ENCODE data around the gene GSTO1.
A peak's percentile ranks its signal among the peaks of the same experiment; 100 is the strongest.

Gene GSTO1

DNA sequence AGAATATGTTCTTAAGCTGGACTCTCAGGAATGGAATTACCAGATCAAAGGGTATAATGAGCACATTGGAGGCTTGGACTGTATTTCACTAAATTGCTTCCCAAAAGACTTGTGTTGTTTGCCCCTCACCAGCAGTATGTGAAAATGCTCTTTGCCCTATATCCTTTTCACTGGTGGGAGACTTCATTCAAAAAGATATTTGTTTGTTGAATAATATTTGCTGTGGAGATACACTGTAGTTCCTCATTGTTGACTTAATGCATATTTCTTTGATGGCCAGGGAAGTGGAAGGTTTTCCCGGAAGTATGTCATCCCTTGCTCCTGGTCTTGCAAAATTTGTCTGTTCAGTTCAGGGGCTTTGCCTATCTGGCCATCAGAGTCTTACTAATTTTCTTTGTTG, 33.7 kb downstream of the GSTO1 start:
- Histone ChIP-seq H3K4me3 (no peak overlapping the region), H3K27ac (no peak overlapping the region), H3K36me3 (no peaks in the 10 kb centered on the region), H3K9me3 (no peaks in the 10 kb centered on the region), H3K27me3 (no peaks in the 10 kb centered on the region), H3K4me1 (peaks cover 0 to 13% (median 6%) of the 10 kb centered on the region in 4 donors)
- no peak for DNase-seq
- TF ChIP-seq, protein P1, sequence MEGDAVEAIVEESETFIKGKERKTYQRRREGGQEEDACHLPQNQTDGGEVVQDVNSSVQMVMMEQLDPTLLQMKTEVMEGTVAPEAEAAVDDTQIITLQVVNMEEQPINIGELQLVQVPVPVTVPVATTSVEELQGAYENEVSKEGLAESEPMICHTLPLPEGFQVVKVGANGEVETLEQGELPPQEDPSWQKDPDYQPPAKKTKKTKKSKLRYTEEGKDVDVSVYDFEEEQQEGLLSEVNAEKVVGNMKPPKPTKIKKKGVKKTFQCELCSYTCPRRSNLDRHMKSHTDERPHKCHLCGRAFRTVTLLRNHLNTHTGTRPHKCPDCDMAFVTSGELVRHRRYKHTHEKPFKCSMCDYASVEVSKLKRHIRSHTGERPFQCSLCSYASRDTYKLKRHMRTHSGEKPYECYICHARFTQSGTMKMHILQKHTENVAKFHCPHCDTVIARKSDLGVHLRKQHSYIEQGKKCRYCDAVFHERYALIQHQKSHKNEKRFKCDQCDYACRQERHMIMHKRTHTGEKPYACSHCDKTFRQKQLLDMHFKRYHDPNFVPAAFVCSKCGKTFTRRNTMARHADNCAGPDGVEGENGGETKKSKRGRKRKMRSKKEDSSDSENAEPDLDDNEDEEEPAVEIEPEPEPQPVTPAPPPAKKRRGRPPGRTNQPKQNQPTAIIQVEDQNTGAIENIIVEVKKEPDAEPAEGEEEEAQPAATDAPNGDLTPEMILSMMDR (IDR thresholded peaks at IDR 0.05) = no peak
- intact Hi-C loops (cut with DNase I; ENCODE audit: low total_unique reads) = no loop called here

DNA sequence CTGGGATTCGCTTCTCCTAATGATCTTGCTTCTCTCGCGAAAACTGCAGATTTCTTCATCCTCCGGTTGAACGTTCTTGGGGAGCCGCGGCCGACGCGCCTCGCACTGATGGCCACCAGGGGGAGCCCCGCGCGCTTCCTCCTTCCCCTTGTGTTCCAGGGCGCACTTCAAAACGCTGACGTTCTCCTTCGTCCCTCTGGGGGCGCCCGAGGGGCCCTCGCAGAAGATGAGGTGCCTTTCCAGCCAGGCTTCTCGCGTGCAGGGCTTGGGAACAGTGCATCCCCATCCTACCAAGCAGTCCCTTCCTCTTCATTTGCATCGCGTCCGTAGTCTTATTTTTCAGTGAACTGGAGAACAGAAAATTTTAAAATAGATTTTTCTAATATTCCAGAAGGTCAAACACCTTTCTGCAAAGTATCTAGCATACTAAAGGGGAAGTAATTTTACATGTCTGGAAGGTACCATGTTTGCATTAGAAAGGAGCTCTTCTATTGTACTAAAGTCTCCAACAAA, 36.8 kb downstream of the GSTO1 start:
- intact Hi-C loops (cut with DNase I; ENCODE audit: low total_unique reads) = loop anchor here (2.0 kb wide), 1 partner anchor 59 kb away; no protein-coding TSS in a partner anchor
- TF ChIP-seq, protein P1 (IDR thresholded peaks at IDR 0.05) = peak; percentile 100
- H3K27me3 ChIP-seq = no peaks in the 10 kb centered on the region
- DNase-seq = peak; percentile 87 to 92
- H3K4me3 ChIP-seq = no peak overlapping the region
- H3K36me3 ChIP-seq = no peaks in the 10 kb centered on the region
- peaks cover 0 to 35% (median 7%) of the 10 kb centered on the region in 4 donors for H3K4me1 ChIP-seq
- no peaks in the 10 kb centered on the region for H3K9me3 ChIP-seq
- H3K27ac ChIP-seq = no peak overlapping the region

DNA sequence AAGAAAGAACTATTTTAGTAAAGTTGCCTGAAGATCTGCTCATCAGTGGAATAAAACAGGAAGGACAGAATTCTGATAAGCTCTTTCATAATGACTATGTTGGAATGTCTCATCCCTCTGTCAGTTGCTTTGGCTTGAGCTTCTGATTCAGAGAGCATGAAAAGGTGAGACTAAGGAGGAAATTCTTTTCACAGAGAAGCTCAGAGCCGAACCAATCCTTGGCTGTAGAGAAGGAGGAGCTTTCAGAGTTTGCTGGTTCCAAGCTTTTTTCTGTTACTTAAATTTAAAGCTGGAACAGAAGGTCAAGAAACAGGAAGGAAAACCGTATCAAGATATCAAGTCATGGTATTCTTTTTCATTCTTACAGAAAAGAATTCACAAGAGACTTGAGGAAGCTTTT, 38.3 kb downstream of the GSTO1 start:
- no peak overlapping the region for H3K4me3 ChIP-seq
- no peaks in the 10 kb centered on the region for H3K9me3 ChIP-seq
- no peaks in the 10 kb centered on the region for H3K27me3 ChIP-seq
- no peak for DNase-seq
- TF ChIP-seq, protein P1 (IDR thresholded peaks at IDR 0.05) = no peak
- H3K36me3 ChIP-seq = no peaks in the 10 kb centered on the region
- intact Hi-C loops (cut with DNase I; ENCODE audit: low total_unique reads) = no loop called here
- peaks cover 0 to 37% (median 7%) of the 10 kb centered on the region in 4 donors for H3K4me1 ChIP-seq
- no peak overlapping the region for H3K27ac ChIP-seq

DNA sequence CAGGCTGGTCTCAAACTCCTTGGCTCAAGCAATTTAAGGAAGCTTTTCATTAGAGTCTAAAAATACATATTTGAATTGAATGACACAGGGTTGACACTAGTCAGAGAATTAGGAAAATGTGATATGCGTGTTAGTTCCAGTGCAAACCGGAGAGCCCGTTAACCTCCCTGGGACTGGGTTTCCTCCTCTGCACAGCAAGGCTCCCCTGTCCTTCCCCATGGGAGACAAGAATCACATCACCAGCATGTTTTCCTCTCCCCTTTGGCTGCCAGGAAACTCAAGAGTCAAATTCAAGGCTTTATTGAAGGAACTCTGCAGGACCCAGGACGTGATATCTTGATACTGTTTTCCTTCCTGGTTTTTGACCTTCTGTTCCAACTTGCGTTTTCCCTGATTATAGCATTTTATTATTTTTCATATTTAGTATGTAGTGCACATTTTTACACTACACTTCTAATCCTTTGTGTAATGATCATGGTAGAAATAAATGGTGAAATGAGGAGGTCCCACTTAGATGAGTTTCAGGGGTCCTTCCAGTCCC, 39.2 kb downstream of the GSTO1 start:
- H3K27ac ChIP-seq = no peak overlapping the region
- TF ChIP-seq, protein P1 (IDR thresholded peaks at IDR 0.05) = no peak
- H3K36me3 ChIP-seq = no peaks in the 10 kb centered on the region
- H3K9me3 ChIP-seq = no peaks in the 10 kb centered on the region
- intact Hi-C loops (cut with DNase I; ENCODE audit: low total_unique reads) = no loop called here
- no peaks in the 10 kb centered on the region for H3K27me3 ChIP-seq
- H3K4me1 ChIP-seq = peaks cover 0 to 45% (median 8%) of the 10 kb centered on the region in 4 donors
- no peak overlapping the region for H3K4me3 ChIP-seq
- DNase-seq = no peak

DNA sequence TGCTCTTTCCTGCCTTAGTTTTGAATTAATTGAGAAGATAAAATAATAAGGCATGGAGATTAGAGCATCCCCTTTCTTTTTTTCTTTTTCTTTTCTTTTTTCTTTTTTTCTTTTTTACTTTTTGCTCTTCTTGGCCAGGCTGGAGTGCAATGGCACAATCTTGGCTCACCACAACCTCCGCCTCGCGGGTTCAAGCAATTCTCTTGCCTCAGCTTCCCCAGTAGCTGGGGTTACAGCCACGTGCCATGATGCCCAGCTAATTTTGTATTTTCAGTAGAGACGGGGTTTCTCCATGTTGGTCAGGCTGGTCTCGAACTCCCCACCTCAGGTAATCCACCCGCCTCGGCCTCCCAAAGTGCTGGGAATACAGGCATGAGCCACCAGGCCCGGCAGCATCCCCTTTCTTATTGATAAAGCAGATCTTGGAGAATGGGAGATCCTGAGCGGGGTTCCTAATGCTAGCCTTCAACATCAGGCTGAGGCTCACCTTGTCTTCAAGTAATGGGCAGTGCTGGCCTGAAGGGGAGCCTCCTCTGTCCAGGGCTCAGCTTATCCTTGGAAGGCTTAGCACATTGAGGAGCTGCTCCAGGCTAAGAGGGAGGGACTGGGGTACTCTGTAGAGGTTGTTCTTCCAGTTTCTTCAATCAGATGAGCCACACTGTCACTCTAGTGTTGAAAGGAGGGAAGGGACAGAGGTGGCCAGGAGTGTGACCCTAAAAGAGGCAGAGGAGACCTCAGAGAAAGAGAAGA, 42.2 kb downstream of the GSTO1 start:
- Histone ChIP-seq H3K4me1 (peaks cover 0 to 63% (median 21%) of the 10 kb centered on the region in 4 donors), H3K27me3 (no peaks in the 10 kb centered on the region), H3K36me3 (no peaks in the 10 kb centered on the region), H3K4me3 (no peak overlapping the region), H3K9me3 (no peaks in the 10 kb centered on the region), H3K27ac (peak overlapping the region in 1 of 2 donors; percentile 75)
- TF ChIP-seq, protein P1 (IDR thresholded peaks at IDR 0.05) = no peak
- intact Hi-C loops (cut with DNase I; ENCODE audit: low total_unique reads) = no loop called here
- DNase-seq = no peak
